Neural cell (in vitro differentiated cells): ENCODE measurements around the gene KNOP1. TPM values are rescaled to one million over a fixed set of nuclear protein-coding genes. Genes with fewer than 3 reads are reported as not detected.

Experiments used
- H2AFZ ChIP-seq: fragments of 200-600, 300-800 bp; sonication (generic), shearing (Covaris generic); 2 replicates; pipeline ENCODE4 v1.6.0; 2014; ENCODE audit warnings: low read depth, mild to moderate bottlenecking, antibody characterized with exemption, low read length, moderate library complexity
- H3F3A ChIP-seq: fragments of 200-600 bp; shearing (Covaris generic); 2 replicates; pipeline ENCODE4 v1.6.1; 2016; ENCODE audit warnings: mild to moderate bottlenecking, moderate library complexity, mixed read lengths, antibody characterized with exemption, low read length; ENCODE audit not compliant: insufficient read depth, poor library complexity, severe bottlenecking
- H3K27ac ChIP-seq: fragments of 200-600, 300-800 bp; sonication (generic), shearing (Covaris generic); 2 replicates; pipeline ENCODE4 v1.5.1; 2014; ENCODE audit warnings: mild to moderate bottlenecking, low read length, moderate library complexity
- H3K27me3 ChIP-seq: fragments of 300-800, 200-600 bp; sonication (generic), shearing (Covaris generic); 2 replicates; pipeline ENCODE4 v1.6.0; 2014; ENCODE audit warnings: mild to moderate bottlenecking, low read depth, low read length, moderate library complexity; ENCODE audit not compliant: insufficient read depth
- H3K36me3 ChIP-seq: fragments of 300-800, 200-600 bp; sonication (generic), shearing (Covaris generic); 2 replicates; pipeline ENCODE4 v1.5.1; 2014; ENCODE audit warnings: mild to moderate bottlenecking, antibody characterized with exemption, low read length, moderate library complexity; ENCODE audit not compliant: insufficient read depth
- H3K4me2 ChIP-seq: fragments of 300-800, 200-600 bp; sonication (generic), shearing (Covaris generic); 2 replicates; pipeline ENCODE4 v1.6.0; 2014; ENCODE audit warnings: mild to moderate bottlenecking, low read length
- H3K4me3 ChIP-seq: fragments of 300-800, 200-600 bp; sonication (generic), shearing (Covaris generic); 2 replicates; pipeline ENCODE4 v1.5.1; 2014; ENCODE audit warnings: mild to moderate bottlenecking, low read length, moderate library complexity
- H3K79me2 ChIP-seq: fragments of 200-600 bp; shearing (Covaris generic); replicated peaks from 2 replicates; pipeline ENCODE4 v1.6.0; 2014; ENCODE audit warnings: mild to moderate bottlenecking, low read length, moderate library complexity; ENCODE audit not compliant: insufficient read depth
- H3K9ac ChIP-seq: fragments of 300-800, 200-600 bp; sonication (generic), shearing (Covaris generic); 2 replicates; pipeline ENCODE4 v1.6.1; 2016; ENCODE audit warnings: mild to moderate bottlenecking, low read length, mixed read lengths
- H3K9me2 ChIP-seq: fragments of 200-600 bp; shearing (Covaris generic); 2 replicates; pipeline ENCODE4 v1.6.1; 2016; ENCODE audit warnings: mild to moderate bottlenecking, low read length, mixed read lengths; ENCODE audit not compliant: insufficient read depth
- H3K9me3 ChIP-seq: fragments of 200-600, 300-800 bp; sonication (generic), shearing (Covaris generic); 2 replicates; pipeline ENCODE4 v1.6.1; 2016; ENCODE audit warnings: mild to moderate bottlenecking, mixed run types, low read length, moderate library complexity, mixed read lengths
- H4K20me1 ChIP-seq: fragments of 200-600 bp; shearing (Covaris generic); 2 replicates; pipeline ENCODE4 v1.6.1; 2016; ENCODE audit warnings: mild to moderate bottlenecking, mixed run types; ENCODE audit not compliant: insufficient read depth
- EP300 ChIP-seq: fragments of 450-650 bp; conservative IDR thresholded peaks from 2 replicates; pipeline ENCODE4 v1.6.1; 2014; ENCODE audit warnings: antibody characterized with exemption, mild to moderate bottlenecking, moderate library complexity; ENCODE audit not compliant: poor library complexity, severe bottlenecking
- MXI1 ChIP-seq: fragments of 450-650 bp; conservative IDR thresholded peaks from 2 replicates; pipeline ENCODE4 v1.6.1; 2014; ENCODE audit warnings: antibody characterized with exemption, mild to moderate bottlenecking; ENCODE audit not compliant: poor library complexity, severe bottlenecking
- POLR2AphosphoS5 ChIP-seq: IDR thresholded peaks from 2 replicates; pipeline ENCODE4 v1.6.1; 2012
- RAD21 ChIP-seq: fragments of 450-650 bp; conservative IDR thresholded peaks from 2 replicates; pipeline ENCODE4 v1.6.1; 2014; ENCODE audit warnings: antibody characterized with exemption, mild to moderate bottlenecking, moderate library complexity
- REST ChIP-seq: IDR thresholded peaks from 2 replicates; pipeline ENCODE4 v1.6.1; 2012; ENCODE audit warnings: borderline replicate concordance
- SMC3 ChIP-seq: fragments of 450-650 bp; conservative IDR thresholded peaks from 2 replicates; pipeline ENCODE4 v1.6.1; 2014; ENCODE audit warnings: antibody characterized with exemption, mild to moderate bottlenecking, moderate library complexity; ENCODE audit not compliant: poor library complexity
- TAF1 ChIP-seq: IDR thresholded peaks from 2 replicates; pipeline ENCODE4 v1.6.1; 2012; ENCODE audit warnings: low read depth
- polyA plus RNA-seq: library from polyadenylated mRNA; depleted of rRNA; stranded (reverse); fragments of >200 nt; gene quantifications from 2 replicates; pipeline ENCODE4 v1.2.3, GENCODE V29; 2014

The KNOP1 gene
- polyA plus RNA-seq, 1 donor from 2014 or later: 40.1 TPM

- TF ChIP-seq REST: no peak
Observed at GRCh38 chr16:19765860-19766553, 48.0 kb upstream of the KNOP1 start (continued).

- Histone ChIP-seq H3K9ac (no peak overlapping the region), H4K20me1 (no peaks in the 10 kb centered on the region), H3K4me3 (no peak overlapping the region), H3K9me2 (no peaks in the 10 kb centered on the region), H2AFZ (no peak overlapping the region), H3K27me3 (no peaks in the 10 kb centered on the region), H3K9me3 (no peaks in the 10 kb centered on the region), H3K36me3 (no peaks in the 10 kb centered on the region), H3K79me2 (no peaks in the 10 kb centered on the region), H3K4me2 (no peak overlapping the region), H3F3A (no peaks in the 10 kb centered on the region), H3K27ac (no peak overlapping the region)
- TF ChIP-seq MXI1 (no peak), EP300 (no peak)
Observed at GRCh38 chr16:19760356-19761060, 42.5 kb upstream of the KNOP1 start.

GRCh38 chr16:19757762-19758595 lies 40.0 kb upstream of the KNOP1 start:
- Histone ChIP-seq H2AFZ (no peak overlapping the region), H3K4me2 (no peak overlapping the region), H4K20me1 (no peaks in the 10 kb centered on the region), H3K9me2 (no peaks in the 10 kb centered on the region), H3K4me3 (no peak overlapping the region), H3F3A (no peaks in the 10 kb centered on the region), H3K9me3 (no peaks in the 10 kb centered on the region), H3K9ac (no peak overlapping the region), H3K36me3 (no peaks in the 10 kb centered on the region), H3K79me2 (no peaks in the 10 kb centered on the region), H3K27ac (no peak overlapping the region), H3K27me3 (no peaks in the 10 kb centered on the region)
- TF ChIP-seq RAD21 (no peak), EP300 (no peak), TAF1 (no peak), REST (no peak), POLR2AphosphoS5 (no peak), SMC3 (no peak)
